CD4-positive, alpha-beta T cell (primary cell): ENCODE measurements around the gene TBC1D9B. TPM values are rescaled to one million over a fixed set of nuclear protein-coding genes. Genes with fewer than 3 reads are reported as not detected.

ENCODE experiments used
- ATAC-seq: fragments of 200-7000 bp; cut with Tn5 transposase; one replicate; pipeline ENCODE4 v1.10.0; 2022; ENCODE audit warnings: mild to moderate bottlenecking; ENCODE audit not compliant: poor library complexity
- CTCF ChIA-PET: fragments of 350-600 bp; sonication (Branson Sonifier 250); formaldehyde crosslinking; loops from one replicate; lab custom pipeline; 2021; ENCODE audit warnings: antibody characterized with exemption, inconsistent platforms; lab: Charles Lee
- POLR2A ChIA-PET: fragments of 350-600 bp; sonication (Branson Sonifier 250); formaldehyde crosslinking; loops from one replicate; lab custom pipeline; 2021; ENCODE audit warnings: antibody characterized with exemption, inconsistent platforms; lab: Charles Lee
- DNase-seq, 14 experiments: peaks; one replicate each; pipeline ENCODE4 v3.0.0-alpha.2; 2013 to 2020; ENCODE audit warnings: mixed read lengths in 2 of 14
- H3K27ac ChIP-seq, 2 donors: one replicate each; pipeline versions ENCODE4 v1.5.1 to v1.7.0; 2013; ENCODE audit warnings: low read length in 2 of 2, low read depth in 1 of 2, mild to moderate bottlenecking in 1 of 2
- H3K27me3 ChIP-seq, 2 experiments: 1 replicate in 1 of 2; 2 replicates in 1 of 2; pipeline versions ENCODE4 v1.6.1 to v1.7.0; 2013; ENCODE audit warnings: low read length in 2 of 2, control low read depth in 1 of 2, mild to moderate bottlenecking in 1 of 2, moderate library complexity in 1 of 2; ENCODE audit not compliant: insufficient read depth in 2 of 2, control insufficient read depth in 1 of 2
- H3K36me3 ChIP-seq: one replicate; pipeline ENCODE4 v1.6.1; 2013; ENCODE audit warnings: low read length, control low read depth; ENCODE audit not compliant: insufficient read depth
- H3K4me1 ChIP-seq: one replicate; pipeline ENCODE4 v1.6.1; 2013; ENCODE audit warnings: low read length, control low read depth; ENCODE audit not compliant: insufficient read depth
- H3K4me3 ChIP-seq: one replicate; pipeline ENCODE4 v1.5.1; 2013; ENCODE audit warnings: mild to moderate bottlenecking, low read length, moderate library complexity
- H3K9me3 ChIP-seq, 2 experiments: 1 replicate in 1 of 2; 2 replicates in 1 of 2; pipeline versions ENCODE4 v1.6.1 to v1.7.0; 2013; ENCODE audit warnings: low read length in 2 of 2, mild to moderate bottlenecking in 2 of 2, control low read depth in 1 of 2, moderate library complexity in 1 of 2; ENCODE audit not compliant: control insufficient read depth in 1 of 2, insufficient read depth in 1 of 2
- H3K27ac Mint-ChIP-seq: one replicate; pipeline ENCODE4 v1.8.0; 2020; ENCODE audit warnings: mixed read lengths
- H3K27me3 Mint-ChIP-seq: one replicate; pipeline ENCODE4 v1.8.0; 2021; ENCODE audit warnings: mixed read lengths
- H3K36me3 Mint-ChIP-seq: one replicate; pipeline ENCODE4 v1.8.0; 2021; ENCODE audit warnings: low read depth, mixed read lengths
- H3K4me1 Mint-ChIP-seq: one replicate; pipeline ENCODE4 v1.8.0; 2021; ENCODE audit warnings: low read depth, mixed read lengths
- H3K4me3 Mint-ChIP-seq: one replicate; pipeline ENCODE4 v1.8.0; 2020; ENCODE audit warnings: mild to moderate bottlenecking, mixed read lengths
- H3K9me3 Mint-ChIP-seq: one replicate; pipeline ENCODE4 v1.8.0; 2020; ENCODE audit warnings: mixed read lengths
- intact Hi-C, 2 experiments: fragments of 100-400 bp; cut with DNase I in 1 of 2; cut with micrococcal nuclease in 1 of 2; formaldehyde crosslinking; loops; one replicate each; pipeline versions ENCODE4 v1.15.1 to v1.9.0; 2023 to 2025; cut with DNase I, micrococcal nuclease
- total RNA-seq, 174 experiments: library from RNA in 2 of 174; stranded (reverse) in 2 of 174; gene quantifications; one replicate each; pipeline ENCODE4 v1.2.3 and lab custom pipeline; 2021 to 2026
- TF ChIP-seq, protein P1 (sequence below): fragments of 200-600 bp; IDR thresholded peaks from one replicate; pipeline ENCODE4 v1.8.0; 2022; ENCODE audit warnings: antibody characterized with exemption, mild to moderate bottlenecking

TBC1D9B gene
- total RNA-seq, 2 experiments from 2014 or later = 67.5 to 71.8 TPM

DNA sequence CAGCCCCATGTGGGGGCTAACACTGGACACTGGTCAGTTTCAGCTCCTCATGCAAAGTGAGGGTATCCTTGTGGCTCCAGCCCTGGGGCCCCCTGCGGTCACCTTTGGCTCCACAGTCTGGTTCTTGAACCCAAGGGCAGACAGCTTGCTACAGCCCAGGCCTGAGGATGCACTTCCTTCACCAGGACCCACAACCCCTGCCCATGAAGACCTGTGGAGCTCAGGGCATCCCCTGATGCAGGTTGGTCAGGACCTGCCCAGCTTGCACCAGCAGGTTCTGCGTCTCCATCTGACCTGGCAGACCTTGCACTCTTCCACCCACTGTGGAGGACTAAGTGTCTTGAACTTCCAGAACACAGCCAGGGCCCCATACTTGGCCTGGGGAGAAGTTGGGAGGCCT, 45.4 kb downstream of the TBC1D9B start:
- ChIA-PET POLR2A (no interaction called here), CTCF (no interaction called here)
- Mint-ChIP-seq H3K4me3 (peak overlapping the region; percentile 42), H3K9me3 (no peaks in the 10 kb centered on the region), H3K27ac (no peak overlapping the region), H3K4me1 (peaks cover 16% of the 10 kb centered on the region), H3K27me3 (no peaks in the 10 kb centered on the region), H3K36me3 (peaks cover 38% of the 10 kb centered on the region)
- intact Hi-C loops = no loop called here
- Histone ChIP-seq H3K27ac (no peak overlapping the region), H3K27me3 (no peaks in the 10 kb centered on the region), H3K4me3 (no peak overlapping the region), H3K4me1 (peaks cover 17% of the 10 kb centered on the region), H3K36me3 (peaks cover 23% of the 10 kb centered on the region), H3K9me3 (peaks cover 0 to 8% of the 10 kb centered on the region in 2 experiments)
- ATAC-seq (no peak), DNase-seq (no peak)
- TF ChIP-seq, protein P1, sequence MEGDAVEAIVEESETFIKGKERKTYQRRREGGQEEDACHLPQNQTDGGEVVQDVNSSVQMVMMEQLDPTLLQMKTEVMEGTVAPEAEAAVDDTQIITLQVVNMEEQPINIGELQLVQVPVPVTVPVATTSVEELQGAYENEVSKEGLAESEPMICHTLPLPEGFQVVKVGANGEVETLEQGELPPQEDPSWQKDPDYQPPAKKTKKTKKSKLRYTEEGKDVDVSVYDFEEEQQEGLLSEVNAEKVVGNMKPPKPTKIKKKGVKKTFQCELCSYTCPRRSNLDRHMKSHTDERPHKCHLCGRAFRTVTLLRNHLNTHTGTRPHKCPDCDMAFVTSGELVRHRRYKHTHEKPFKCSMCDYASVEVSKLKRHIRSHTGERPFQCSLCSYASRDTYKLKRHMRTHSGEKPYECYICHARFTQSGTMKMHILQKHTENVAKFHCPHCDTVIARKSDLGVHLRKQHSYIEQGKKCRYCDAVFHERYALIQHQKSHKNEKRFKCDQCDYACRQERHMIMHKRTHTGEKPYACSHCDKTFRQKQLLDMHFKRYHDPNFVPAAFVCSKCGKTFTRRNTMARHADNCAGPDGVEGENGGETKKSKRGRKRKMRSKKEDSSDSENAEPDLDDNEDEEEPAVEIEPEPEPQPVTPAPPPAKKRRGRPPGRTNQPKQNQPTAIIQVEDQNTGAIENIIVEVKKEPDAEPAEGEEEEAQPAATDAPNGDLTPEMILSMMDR = no peak

DNA sequence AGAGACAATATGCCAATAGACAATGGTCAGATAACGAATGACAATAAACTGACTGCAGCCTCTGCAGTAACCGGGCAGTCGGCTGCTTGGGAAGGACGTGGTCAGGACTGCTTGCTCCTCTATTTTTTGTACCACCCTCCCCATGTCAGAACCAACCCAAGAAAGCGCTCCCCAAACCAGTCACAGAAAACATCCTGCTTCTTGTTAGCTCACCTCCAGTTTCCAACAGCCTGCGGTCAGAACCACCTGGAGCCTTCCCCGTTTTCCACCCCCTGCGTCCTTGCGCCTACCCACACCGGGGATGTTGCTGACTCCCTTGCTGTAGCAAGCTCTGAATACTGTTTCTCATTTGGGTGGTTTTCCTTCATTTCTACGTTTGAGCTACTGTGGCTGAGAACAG, 47.4 kb downstream of the TBC1D9B start:
- peaks cover 17% of the 10 kb centered on the region for H3K4me1 Mint-ChIP-seq
- peak overlapping the region; percentile 36 for H3K27ac Mint-ChIP-seq
- Histone ChIP-seq H3K27me3 (no peaks in the 10 kb centered on the region), H3K4me3 (no peak overlapping the region), H3K9me3 (peaks cover 0 to 8% of the 10 kb centered on the region in 2 experiments), H3K27ac (no peak overlapping the region), H3K36me3 (peaks cover 20% of the 10 kb centered on the region), H3K4me1 (peaks cover 22% of the 10 kb centered on the region)
- no peaks in the 10 kb centered on the region for H3K9me3 Mint-ChIP-seq
- peak overlapping the region; percentile 87 for H3K4me3 Mint-ChIP-seq
- ChIA-PET POLR2A (no interaction called here), CTCF (no interaction called here)
- DNase-seq (no peak), ATAC-seq (no peak)
- no peaks in the 10 kb centered on the region for H3K27me3 Mint-ChIP-seq
- TF ChIP-seq, protein P1 = no peak
- H3K36me3 Mint-ChIP-seq = peaks cover 29% of the 10 kb centered on the region
- intact Hi-C loops = no loop called here

DNA sequence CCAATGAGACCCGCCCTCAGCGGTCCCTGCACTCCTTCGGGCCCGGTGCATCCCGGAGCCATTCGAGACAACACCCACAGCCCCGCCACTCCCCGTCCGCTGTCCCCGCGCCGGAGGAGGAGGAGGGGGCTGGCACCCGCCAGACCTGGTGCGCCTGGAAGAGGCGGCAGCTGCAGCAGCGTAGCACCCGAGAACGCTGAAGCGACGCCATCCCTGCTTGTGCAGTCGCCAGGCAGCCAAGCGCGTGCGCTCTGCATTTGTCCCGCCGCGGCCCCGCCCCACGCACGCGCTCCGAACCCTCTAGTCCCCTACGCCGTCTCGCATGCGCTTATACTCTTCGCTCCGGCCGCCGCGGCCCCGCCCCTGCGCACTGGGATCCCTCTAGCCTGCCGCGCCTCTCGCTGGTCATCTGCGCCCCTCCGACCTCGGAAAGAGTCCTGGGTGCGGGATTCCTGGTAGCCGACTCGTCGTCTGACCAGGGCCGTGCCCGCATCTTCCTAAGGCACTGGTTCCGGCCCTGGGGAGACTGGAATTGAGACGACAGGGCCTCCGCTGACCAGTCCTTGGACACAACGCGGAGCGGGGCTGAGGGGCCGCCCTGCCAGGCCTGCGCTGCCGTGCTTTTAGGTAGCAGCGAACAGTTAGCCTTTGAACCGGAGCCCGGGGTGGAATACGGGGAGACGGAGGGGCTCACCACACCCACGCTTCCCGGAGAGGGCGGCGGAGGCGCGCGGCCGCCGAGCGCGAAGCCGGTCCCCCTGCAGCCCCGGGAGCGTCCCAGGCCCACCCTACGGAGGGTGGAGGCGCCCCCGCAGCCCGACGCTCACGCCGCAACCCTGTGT, 48.9 kb downstream of the TBC1D9B start, which contains the start of gene MRNIP:
TSS of gene MRNIP (minus strand) at position 232 of the 842 bp plus-strand sequence. CDS start at position 211, 21 bp downstream.
- no peaks in the 10 kb centered on the region for H3K27me3 Mint-ChIP-seq
- Histone ChIP-seq H3K4me3 (peak within 1 kb of the TSS; percentile 74), H3K9me3 (peaks cover 0 to 8% of the 10 kb centered on the region in 2 experiments), H3K27me3 (no peaks in the 10 kb centered on the region), H3K36me3 (peaks cover 9% of the 10 kb centered on the region), H3K4me1 (peaks cover 22% of the 10 kb centered on the region), H3K27ac (peak within 1 kb of the TSS; percentile 34 to 61)
- ATAC-seq (peak; percentile 96), DNase-seq (peak; percentile 80 to 94 (median 88))
- peaks cover 17% of the 10 kb centered on the region for H3K4me1 Mint-ChIP-seq
- H3K27ac Mint-ChIP-seq = peak within 1 kb of the TSS; percentile 94
- ChIA-PET POLR2A (interaction anchor here (0.8 to 1.6 kb wide), 6 partner anchors 9 to 235 kb away, joined by 3 to 14 read pairs (median 4); partner anchors contain the start of genes HNRNPH1 and SQSTM1), CTCF (interaction anchor here (0.7 to 1.0 kb wide), 2 partner anchors 126 to 158 kb away, joined by 3 read pairs; partner anchors contain the start of gene MAML1)
- H3K36me3 Mint-ChIP-seq = peaks cover 19% of the 10 kb centered on the region
- TF ChIP-seq, protein P1 = no peak
- intact Hi-C loops = loop anchor here (1.0 to 10.0 kb wide), 5 partner anchors 37 to 304 kb away; partner anchors contain the start of genes SQSTM1 (in 2 of the 2), MGAT4B (in 1 of the 2), RUFY1 (in 1 of the 2) and TBC1D9B (in 1 of the 2)
- H3K9me3 Mint-ChIP-seq = no peaks in the 10 kb centered on the region
- peak within 1 kb of the TSS; percentile 96 for H3K4me3 Mint-ChIP-seq
